Kidney epithelial cell (primary cell): ENCODE measurements around the gene POU2AF1. TPM values are rescaled to one million over a fixed set of nuclear protein-coding genes. Genes with fewer than 3 reads are reported as not detected.

Experiments used
- DNase-seq: peaks from one replicate; pipeline ENCODE4 v3.0.0-alpha.2; 2010; ENCODE audit warnings: low read depth
- H3K27me3 ChIP-seq: 2 replicates; pipeline ENCODE4 v1.6.0; 2011; ENCODE audit warnings: low read length; ENCODE audit not compliant: control insufficient read depth, insufficient read depth
- H3K36me3 ChIP-seq: 2 replicates; pipeline ENCODE4 v1.5.1; 2011; ENCODE audit warnings: low read length; ENCODE audit not compliant: control insufficient read depth, insufficient read depth
- H3K4me3 ChIP-seq: 2 replicates; pipeline ENCODE4 v1.5.1; 2011; ENCODE audit warnings: low read depth, mild to moderate bottlenecking, control low read depth, low read length
- CTCF ChIP-seq: IDR thresholded peaks from 2 replicates; pipeline ENCODE4 v1.5.1; 2011; ENCODE audit warnings: mild to moderate bottlenecking, moderate library complexity, low read length, control low read depth, inconsistent platforms; ENCODE audit not compliant: insufficient read depth, poor library complexity, severe bottlenecking
- total RNA-seq: library from RNA; depleted of rRNA; stranded (reverse); fragments of >200 nt; gene quantifications from 2 replicates; pipeline ENCODE4 v1.2.3, GENCODE V29; 2015

The POU2AF1 gene
- total RNA-seq, 1 donor from 2014 or later: not detected

GRCh38 chr11:111384494-111384893, 5.4 kb upstream of the POU2AF1 start:
- no peaks in the 10 kb centered on the region for H3K36me3 ChIP-seq
- no peak for TF ChIP-seq CTCF
- no peaks in the 10 kb centered on the region for H3K27me3 ChIP-seq
- DNase-seq: no peak
- no peak overlapping the region for H3K4me3 ChIP-seq

- no peaks in the 10 kb centered on the region for H3K27me3 ChIP-seq
- no peaks in the 10 kb centered on the region for H3K36me3 ChIP-seq
- TF ChIP-seq CTCF: no peak
- H3K4me3 ChIP-seq: no peak overlapping the region
- no peak for DNase-seq
These were observed 3.4 kb upstream of the POU2AF1 start for GRCh38 chr11:111382451-111382850.

GRCh38 chr11:111379602-111380136, 594 bp upstream of the POU2AF1 start:
- no peak for DNase-seq
- Histone ChIP-seq H3K27me3 (no peaks in the 10 kb centered on the region), H3K36me3 (no peaks in the 10 kb centered on the region), H3K4me3 (no peak overlapping the region)
- no peak for TF ChIP-seq CTCF

GRCh38 chr11:111378185-111378860, 752 bp downstream of the POU2AF1 start:
- no peaks in the 10 kb centered on the region for H3K27me3 ChIP-seq
- TF ChIP-seq CTCF: no peak
- no peak for DNase-seq
- no peaks in the 10 kb centered on the region for H3K36me3 ChIP-seq
- H3K4me3 ChIP-seq: no peak overlapping the region

- H3K4me3 ChIP-seq: no peak overlapping the region
- no peaks in the 10 kb centered on the region for H3K27me3 ChIP-seq
- H3K36me3 ChIP-seq: no peaks in the 10 kb centered on the region
- no peak for TF ChIP-seq CTCF
- no peak for DNase-seq
These were observed 2.7 kb downstream of the POU2AF1 start for GRCh38 chr11:111376181-111376871.

- TF ChIP-seq CTCF: no peak
- Histone ChIP-seq H3K27me3 (no peaks in the 10 kb centered on the region), H3K4me3 (no peak overlapping the region), H3K36me3 (no peaks in the 10 kb centered on the region)
- DNase-seq: no peak
These were observed 5.5 kb downstream of the POU2AF1 start for GRCh38 chr11:111373590-111373989.
